ENCODE results near the gene DLX6. TPM values are rescaled to one million over a fixed set of nuclear protein-coding genes. Genes with fewer than 3 reads are reported as not detected.

DLX6 gene
- total RNA-seq, 1 experiment from 2014 or later, result not detected

DNA sequence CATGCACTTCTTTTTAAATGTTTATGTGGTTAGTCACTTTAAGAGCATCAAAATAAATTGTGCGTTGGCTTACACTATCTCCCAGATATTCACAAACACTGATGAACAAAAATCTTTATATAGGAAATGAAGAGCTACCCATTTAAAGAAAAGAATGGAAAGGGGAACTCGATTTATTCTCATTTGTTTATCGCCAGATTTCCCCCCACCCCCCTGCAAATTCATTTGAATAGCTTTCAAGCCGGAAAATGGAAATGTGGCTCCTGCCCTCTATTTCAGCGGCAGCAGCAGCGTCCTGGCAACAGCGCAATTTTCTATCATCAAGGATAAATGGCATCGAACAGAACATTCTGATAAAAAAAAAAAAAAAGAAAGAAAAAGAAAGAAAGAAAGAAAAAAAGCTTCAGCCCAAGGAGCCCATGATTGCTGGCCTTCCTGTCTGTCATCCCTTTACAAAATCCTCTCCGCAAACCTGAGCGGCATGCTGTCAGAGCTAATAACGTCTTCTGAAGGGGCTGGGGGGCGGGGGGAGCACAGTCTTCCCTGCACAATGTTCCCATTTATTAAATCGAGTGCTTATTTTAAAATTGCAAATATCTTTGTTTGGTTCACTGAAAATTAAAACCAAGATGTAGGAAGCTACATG lies 13.7 kb upstream of the DLX6 start:
- CTCF ChIA-PET, result no interaction called here
- no peak overlapping the region for H3K4me2 ChIP-seq (ENCODE audit: low read length)
- BruUV-seq (replicated peaks), result no TSS peak

More for the DNA sequence above, 13.7 kb upstream of the DLX6 start:
- Histone ChIP-seq H3K9ac (ENCODE audit: low read length) (no peak overlapping the region), H3K9me2 (ENCODE audit: insufficient read depth) (no peaks in the 10 kb centered on the region), H3K36me3 (ENCODE audit: control insufficient read depth in 1 of 2, insufficient read depth in 2 of 2, low read length in 2 of 2) (no peaks in the 10 kb centered on the region), H3K4me3 (replicated peaks in 1 of 2; ENCODE audit: low read depth in 1 of 2, low read length in 2 of 2) (no peak overlapping the region), H3K9me3 (ENCODE audit: control insufficient read depth in 1 of 2, insufficient read depth in 1 of 2, low read depth in 1 of 2, low read length in 2 of 2) (no peaks in the 10 kb centered on the region), H3K79me2 (ENCODE audit: insufficient read depth, low read length) (no peaks in the 10 kb centered on the region), H2AFZ (ENCODE audit: low read depth, low read length, poor library complexity, severe bottlenecking) (no peak overlapping the region), H3K4me1 (ENCODE audit: control insufficient read depth in 1 of 2, insufficient read depth in 2 of 2, low read length in 2 of 2) (no peaks in the 10 kb centered on the region), H3K27me3 (ENCODE audit: insufficient read depth, low read length) (peaks cover 58% of the 10 kb centered on the region), H4K20me1 (ENCODE audit: insufficient read depth) (no peaks in the 10 kb centered on the region), H3K27ac (ENCODE audit: low read depth, low read length) (no peak overlapping the region)
- DNase-seq (ENCODE audit: low read depth, low spot score) (no peak), ATAC-seq (no peak)
- POLR2A ChIA-PET, result no interaction called here
- RAD21 ChIA-PET (ENCODE audit: low non-redundant PET in 1 of 2, low total read pairs in 2 of 2, uncharacterized antibody in 2 of 2, unreplicated experiment in 2 of 2), result no interaction called here
- TF ChIP-seq EZH2phosphoT487 (IDR thresholded peaks at IDR 0.05; ENCODE audit: borderline replicate concordance) (no peak), JUND (IDR thresholded peaks at IDR 0.05) (no peak), ZFX (IDR thresholded peaks at IDR 0.05) (no peak), SP1 (IDR thresholded peaks at IDR 0.05; ENCODE audit: low read depth) (no peak), EGR1 (IDR thresholded peaks at IDR 0.05; ENCODE audit: low read depth) (no peak), POLR2AphosphoS5 (IDR thresholded peaks at IDR 0.05; ENCODE audit: low read depth, low read length) (no peak), ZNF274 (IDR thresholded peaks at IDR 0.05; ENCODE audit: low read depth, low read length) (no peak), POLR2A (IDR thresholded peaks at IDR 0.05; ENCODE audit: borderline replicate concordance, extremely low read depth, insufficient read depth, insufficient read length) (no peak), YY1 (IDR thresholded peaks at IDR 0.05; ENCODE audit: extremely low read depth, insufficient replicate concordance, low read depth, low read length) (no peak), EZH2 (IDR thresholded peaks at IDR 0.05) (no peak)
- TF ChIP-seq, protein P1, sequence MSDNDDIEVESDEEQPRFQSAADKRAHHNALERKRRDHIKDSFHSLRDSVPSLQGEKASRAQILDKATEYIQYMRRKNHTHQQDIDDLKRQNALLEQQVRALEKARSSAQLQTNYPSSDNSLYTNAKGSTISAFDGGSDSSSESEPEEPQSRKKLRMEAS (IDR thresholded peaks at IDR 0.05), result no peak
- TF ChIP-seq, protein P2, sequence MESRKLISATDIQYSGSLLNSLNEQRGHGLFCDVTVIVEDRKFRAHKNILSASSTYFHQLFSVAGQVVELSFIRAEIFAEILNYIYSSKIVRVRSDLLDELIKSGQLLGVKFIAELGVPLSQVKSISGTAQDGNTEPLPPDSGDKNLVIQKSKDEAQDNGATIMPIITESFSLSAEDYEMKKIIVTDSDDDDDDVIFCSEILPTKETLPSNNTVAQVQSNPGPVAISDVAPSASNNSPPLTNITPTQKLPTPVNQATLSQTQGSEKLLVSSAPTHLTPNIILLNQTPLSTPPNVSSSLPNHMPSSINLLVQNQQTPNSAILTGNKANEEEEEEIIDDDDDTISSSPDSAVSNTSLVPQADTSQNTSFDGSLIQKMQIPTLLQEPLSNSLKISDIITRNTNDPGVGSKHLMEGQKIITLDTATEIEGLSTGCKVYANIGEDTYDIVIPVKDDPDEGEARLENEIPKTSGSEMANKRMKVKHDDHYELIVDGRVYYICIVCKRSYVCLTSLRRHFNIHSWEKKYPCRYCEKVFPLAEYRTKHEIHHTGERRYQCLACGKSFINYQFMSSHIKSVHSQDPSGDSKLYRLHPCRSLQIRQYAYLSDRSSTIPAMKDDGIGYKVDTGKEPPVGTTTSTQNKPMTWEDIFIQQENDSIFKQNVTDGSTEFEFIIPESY (IDR thresholded peaks at IDR 0.05; ENCODE audit: extremely low read depth, insufficient replicate concordance, low read length), result no peak
- TF ChIP-seq, protein P3, sequence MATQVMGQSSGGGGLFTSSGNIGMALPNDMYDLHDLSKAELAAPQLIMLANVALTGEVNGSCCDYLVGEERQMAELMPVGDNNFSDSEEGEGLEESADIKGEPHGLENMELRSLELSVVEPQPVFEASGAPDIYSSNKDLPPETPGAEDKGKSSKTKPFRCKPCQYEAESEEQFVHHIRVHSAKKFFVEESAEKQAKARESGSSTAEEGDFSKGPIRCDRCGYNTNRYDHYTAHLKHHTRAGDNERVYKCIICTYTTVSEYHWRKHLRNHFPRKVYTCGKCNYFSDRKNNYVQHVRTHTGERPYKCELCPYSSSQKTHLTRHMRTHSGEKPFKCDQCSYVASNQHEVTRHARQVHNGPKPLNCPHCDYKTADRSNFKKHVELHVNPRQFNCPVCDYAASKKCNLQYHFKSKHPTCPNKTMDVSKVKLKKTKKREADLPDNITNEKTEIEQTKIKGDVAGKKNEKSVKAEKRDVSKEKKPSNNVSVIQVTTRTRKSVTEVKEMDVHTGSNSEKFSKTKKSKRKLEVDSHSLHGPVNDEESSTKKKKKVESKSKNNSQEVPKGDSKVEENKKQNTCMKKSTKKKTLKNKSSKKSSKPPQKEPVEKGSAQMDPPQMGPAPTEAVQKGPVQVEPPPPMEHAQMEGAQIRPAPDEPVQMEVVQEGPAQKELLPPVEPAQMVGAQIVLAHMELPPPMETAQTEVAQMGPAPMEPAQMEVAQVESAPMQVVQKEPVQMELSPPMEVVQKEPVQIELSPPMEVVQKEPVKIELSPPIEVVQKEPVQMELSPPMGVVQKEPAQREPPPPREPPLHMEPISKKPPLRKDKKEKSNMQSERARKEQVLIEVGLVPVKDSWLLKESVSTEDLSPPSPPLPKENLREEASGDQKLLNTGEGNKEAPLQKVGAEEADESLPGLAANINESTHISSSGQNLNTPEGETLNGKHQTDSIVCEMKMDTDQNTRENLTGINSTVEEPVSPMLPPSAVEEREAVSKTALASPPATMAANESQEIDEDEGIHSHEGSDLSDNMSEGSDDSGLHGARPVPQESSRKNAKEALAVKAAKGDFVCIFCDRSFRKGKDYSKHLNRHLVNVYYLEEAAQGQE (IDR thresholded peaks at IDR 0.05; ENCODE audit: low read depth), result no peak
- intact Hi-C loops (cut with micrococcal nuclease), result no loop called here
